Epithelial cell of proximal tubule (primary cell): Measurements from ENCODE around the gene WDR4. TPM values are rescaled to one million over a fixed set of nuclear protein-coding genes. Genes with fewer than 3 reads are reported as not detected.
"Not testable (repeated sequence)": the region's sequence is repeated elsewhere in the genome, so short reads cannot be mapped to it uniquely, and the experiment has no call there.

Source experiments
- DNase-seq: peaks from one replicate; pipeline ENCODE4 v3.0.0-alpha.2; 2011; ENCODE audit warnings: low read depth
- H3K4me3 ChIP-seq: 2 replicates; pipeline ENCODE4 v1.5.1; 2011; ENCODE audit warnings: low read depth, mild to moderate bottlenecking, low read length
- CTCF ChIP-seq: conservative IDR thresholded peaks from 2 replicates; pipeline ENCODE4 v1.5.1; 2012; ENCODE audit warnings: low read depth, mild to moderate bottlenecking, low read length
- total RNA-seq: library from RNA; depleted of rRNA; stranded (reverse); fragments of >200 nt; gene quantifications from 2 replicates; pipeline ENCODE4 v1.2.3, GENCODE V29; 2015

The WDR4 gene
- total RNA-seq, 1 donor from 2014 or later: 6.1 TPM

DNA sequence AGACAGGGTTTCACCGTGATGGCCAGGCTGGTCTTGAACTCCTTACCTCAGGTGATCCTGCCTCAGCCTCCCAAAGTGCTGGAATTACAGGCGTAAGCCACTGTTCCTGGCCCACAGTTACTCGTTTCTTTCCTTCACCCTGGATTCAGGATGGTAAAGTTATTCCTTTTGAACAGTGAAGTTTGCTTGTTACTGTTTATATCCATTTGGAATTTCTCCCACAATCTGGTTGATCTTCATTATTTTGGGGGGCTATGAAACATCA lies 43.0 kb downstream of the WDR4 start:
- TF ChIP-seq CTCF: no peak
- H3K4me3 ChIP-seq: no peak overlapping the region
- DNase-seq: no peak

DNA sequence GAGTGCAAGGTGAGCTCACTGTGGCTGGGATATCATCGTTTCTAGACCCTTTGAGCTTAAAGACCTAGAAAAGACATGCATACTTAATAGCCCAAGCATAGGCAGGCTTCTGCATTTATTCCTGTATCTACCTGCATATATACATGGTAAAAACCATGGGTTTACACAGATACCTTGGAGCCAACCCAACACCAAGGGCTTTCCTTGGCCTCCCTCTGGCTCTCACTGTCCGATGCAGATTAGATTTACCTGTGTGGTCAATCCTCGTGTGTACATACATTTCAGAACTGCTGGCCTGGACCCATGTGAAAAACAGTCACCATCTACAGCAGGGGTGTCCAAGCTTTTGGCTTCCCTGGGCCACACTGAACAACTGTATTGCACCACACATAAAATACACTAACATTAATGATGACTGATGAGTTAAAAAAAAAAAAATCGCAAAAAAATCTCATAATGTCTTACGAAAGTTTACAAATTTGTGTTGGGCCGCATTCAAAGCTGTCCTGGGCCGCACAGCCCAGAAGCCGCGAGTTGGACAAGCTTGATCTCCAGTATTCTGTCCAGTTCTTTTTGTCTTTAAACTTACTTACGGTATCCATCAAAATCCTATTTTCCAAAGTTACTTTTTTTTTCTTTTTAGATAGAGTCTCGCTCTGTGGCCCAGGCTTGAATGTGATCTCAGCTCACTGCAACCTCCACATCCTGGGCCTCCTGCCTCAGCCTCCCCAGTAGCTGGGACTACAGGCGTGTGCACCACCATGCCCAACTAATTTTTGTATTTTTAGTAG lies 43.5 kb downstream of the WDR4 start:
- DNase-seq: no peak
- TF ChIP-seq CTCF: no peak
- H3K4me3 ChIP-seq: no peak overlapping the region

GRCh38 chr21:42835211-42835610 lies 44.1 kb downstream of the WDR4 start:
- DNase-seq: no peak
- no peak for TF ChIP-seq CTCF
- no peak overlapping the region for H3K4me3 ChIP-seq

GRCh38 chr21:42834726-42835191 lies 44.6 kb downstream of the WDR4 start:
- no peak for DNase-seq
- no peak overlapping the region for H3K4me3 ChIP-seq
- no peak for TF ChIP-seq CTCF

- no peak for TF ChIP-seq CTCF
- H3K4me3 ChIP-seq: no peak overlapping the region
- DNase-seq: no peak
Observed at GRCh38 chr21:42833859-42834725, 45.2 kb downstream of the WDR4 start.

DNA sequence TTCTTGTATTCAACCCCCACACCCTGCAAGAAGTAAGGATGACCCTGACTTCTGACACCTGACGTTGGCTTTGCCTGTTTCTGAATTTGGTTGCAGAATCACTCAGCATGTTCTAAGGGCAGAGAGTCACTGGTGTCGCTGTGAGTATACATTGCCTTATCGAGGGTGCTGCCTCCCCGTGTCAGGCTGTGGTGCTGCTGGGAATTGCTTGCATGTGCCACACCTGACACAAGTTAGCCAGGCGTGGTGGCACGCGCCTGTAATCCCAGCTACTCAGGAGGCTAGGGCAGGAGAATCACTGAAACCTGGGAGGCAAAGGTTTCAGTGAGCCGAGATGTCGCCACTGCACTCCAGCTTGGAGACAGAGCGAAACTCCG lies 45.9 kb downstream of the WDR4 start:
- DNase-seq: no peak
- TF ChIP-seq CTCF: peak; percentile 28
- no peak overlapping the region for H3K4me3 ChIP-seq

DNA sequence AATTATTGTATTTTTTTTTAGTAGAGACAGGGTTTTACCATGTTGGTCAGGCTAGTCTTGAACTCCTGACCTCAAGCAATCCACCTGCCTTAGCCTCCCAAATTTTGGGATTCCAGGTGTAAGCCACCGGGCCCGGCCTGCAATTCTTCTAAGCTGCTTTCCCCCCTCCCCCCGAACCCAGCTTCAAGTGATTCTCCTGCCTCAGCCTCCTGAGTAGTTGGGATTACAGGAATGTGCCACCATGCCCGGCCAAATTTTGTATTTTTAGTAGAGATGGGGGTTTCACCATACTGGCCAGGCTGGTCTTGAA lies 47.1 kb downstream of the WDR4 start:
- H3K4me3 ChIP-seq, DNase-seq: not testable (repeated sequence)
